ACHN (cell line): ENCODE results near the gene NIPSNAP2.
"Not testable (repeated sequence)": the region's sequence is repeated elsewhere in the genome, so short reads cannot be mapped to it uniquely, and the experiment has no call there.

Source experiments
- DNase-seq: peaks from one replicate; pipeline ENCODE4 v3.0.0-alpha.2; 2015
- in situ Hi-C: cut with HindIII; loops from 2 replicates; pipeline ENCODE4 v1.10.0; 2017; ENCODE audit warnings: low sequenced_read_pairs, low pct_ligation_motif_present, low pct_unique_long_range_greater_than_20kb

Gene NIPSNAP2

GRCh38 chr7:56032578-56032977, 68.2 kb downstream of the NIPSNAP2 start:
- in situ Hi-C loops, DNase-seq: not testable (repeated sequence)

- in situ Hi-C loops: no loop called here
- DNase-seq: peak; percentile 90
These were observed 69.5 kb downstream of the NIPSNAP2 start for GRCh38 chr7:56033671-56034432.

DNA sequence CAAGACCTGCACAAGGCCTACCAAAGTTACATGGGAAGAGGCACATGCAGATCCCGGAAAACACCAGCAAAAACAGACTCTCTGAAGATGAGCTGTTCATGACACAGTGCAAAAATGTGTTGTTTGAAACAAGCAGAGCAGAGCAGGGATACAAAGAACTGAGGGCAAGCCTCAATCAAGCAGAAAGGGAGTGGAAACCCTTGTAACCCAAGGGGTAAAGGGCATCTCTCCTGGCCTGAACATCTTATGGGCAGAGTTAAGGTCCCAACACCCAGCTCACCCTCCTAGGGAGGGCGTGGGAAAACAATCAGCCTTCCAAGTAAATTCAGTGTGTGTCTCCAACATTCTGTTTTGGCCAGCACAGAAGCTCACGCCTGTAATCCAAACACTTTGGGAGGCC, 76.3 kb downstream of the NIPSNAP2 start:
- in situ Hi-C loops: no loop called here
- no peak for DNase-seq

DNA sequence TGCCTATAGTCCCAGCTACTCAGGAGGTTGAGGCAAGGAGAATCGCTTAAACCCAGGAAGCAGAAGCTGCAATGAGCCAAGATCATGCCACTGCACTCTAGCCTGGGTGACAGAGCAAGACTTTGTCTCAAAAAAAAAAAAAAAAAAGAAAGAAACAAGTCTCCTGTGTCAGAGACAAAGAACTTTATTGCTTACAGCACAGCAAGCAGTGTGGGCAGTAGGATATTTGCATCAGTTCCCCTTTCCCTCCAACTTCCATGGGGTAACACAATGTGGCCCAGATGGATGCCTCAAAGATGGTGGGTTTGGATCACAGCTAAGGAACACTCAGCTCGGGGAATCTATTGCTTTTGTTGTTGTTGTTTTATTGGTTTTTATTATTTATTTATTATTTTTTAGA, 81.4 kb downstream of the NIPSNAP2 start:
- in situ Hi-C loops, DNase-seq: not testable (repeated sequence)

DNA sequence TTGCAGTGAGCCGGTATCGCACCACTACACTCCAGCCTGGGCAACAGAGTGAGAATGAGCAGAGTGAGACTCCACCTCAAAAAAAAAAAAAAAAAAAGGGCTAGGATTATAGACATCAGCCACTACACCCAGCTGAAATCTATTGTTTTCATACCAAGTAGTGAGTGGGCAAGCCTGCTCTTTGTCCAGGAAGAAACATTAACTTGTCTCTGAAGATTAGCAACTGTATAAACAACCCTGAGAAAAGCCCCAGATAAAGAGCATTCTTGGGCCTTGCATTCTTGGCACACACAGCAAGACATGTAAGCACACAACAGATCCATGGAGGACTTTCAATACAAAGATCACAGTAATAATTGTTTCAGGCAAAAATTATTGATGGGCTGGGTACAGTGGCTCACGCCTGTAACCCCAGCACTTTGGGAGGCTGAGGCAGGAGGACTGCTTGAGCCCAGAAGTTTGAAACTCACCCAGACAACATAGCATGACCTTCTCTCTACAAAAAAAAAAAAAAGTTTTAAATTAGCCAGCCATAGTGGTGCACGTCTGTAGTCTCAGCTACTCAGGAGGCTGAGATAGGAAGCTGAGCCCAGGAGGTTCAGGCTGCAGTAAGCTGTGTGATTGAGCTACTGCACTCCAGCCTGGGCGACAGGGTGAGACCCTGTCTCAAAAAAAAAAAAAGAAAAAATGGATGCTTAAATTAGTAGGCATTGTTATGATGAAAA, 82.5 kb downstream of the NIPSNAP2 start:
- in situ Hi-C loops: no loop called here
- DNase-seq: peak; percentile 87

DNA sequence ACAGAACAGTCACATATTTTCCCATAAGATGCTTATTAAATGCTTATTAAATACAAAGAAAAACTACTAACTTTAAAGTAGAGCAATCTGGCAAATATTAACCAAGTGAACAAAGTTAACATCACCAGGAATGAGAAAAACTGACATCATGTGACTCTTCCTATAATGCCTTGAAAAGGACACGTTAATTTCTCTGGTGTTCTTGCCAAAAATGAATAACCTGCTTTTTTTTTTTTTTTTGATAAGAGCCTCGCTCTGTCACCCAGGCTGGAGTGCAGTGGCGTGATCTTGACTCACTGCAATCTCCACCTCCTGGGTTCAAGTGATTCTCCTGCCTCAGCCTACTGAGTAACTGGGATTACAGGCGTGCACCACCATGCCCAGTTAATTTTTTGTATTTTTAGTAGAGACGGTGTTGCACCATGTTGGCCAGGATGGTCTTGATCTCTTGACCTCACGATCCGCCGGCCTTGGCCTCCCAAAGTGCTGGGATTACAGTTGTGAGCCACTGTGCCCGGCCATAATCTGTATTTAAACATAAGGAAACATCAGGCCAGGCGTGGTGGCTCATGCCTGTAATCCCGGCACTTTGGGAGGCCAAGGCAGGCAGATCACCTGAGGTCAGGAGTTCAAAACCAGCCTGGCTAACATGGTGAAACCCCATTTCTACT, 83.2 kb downstream of the NIPSNAP2 start:
- peak; percentile 85 for DNase-seq
- in situ Hi-C loops: not testable (repeated sequence)

DNA sequence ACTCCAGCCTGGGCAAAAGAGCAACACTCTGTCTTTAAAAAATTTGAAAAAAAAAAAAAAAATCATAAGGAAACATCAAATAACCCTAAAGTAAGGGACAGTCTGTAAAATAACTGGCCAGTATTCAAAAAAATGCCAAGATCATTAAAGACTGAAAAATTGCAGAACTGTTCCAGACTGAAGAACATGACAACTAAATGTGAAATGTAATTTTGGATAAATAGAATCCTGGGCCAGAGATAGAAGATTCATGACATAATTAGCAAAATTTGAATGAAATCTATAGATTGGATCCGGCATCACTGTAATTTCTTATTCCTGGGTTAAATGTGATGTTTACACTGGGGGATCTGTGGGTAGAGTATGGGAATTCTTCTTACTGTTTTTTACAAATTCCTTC, 83.9 kb downstream of the NIPSNAP2 start:
- DNase-seq: no peak
- in situ Hi-C loops: no loop called here

GRCh38 chr7:56048763-56049162, 84.4 kb downstream of the NIPSNAP2 start:
- DNase-seq, in situ Hi-C loops: not testable (repeated sequence)
